ENCODE results near the gene NUBP2.

Gene NUBP2

DNA sequence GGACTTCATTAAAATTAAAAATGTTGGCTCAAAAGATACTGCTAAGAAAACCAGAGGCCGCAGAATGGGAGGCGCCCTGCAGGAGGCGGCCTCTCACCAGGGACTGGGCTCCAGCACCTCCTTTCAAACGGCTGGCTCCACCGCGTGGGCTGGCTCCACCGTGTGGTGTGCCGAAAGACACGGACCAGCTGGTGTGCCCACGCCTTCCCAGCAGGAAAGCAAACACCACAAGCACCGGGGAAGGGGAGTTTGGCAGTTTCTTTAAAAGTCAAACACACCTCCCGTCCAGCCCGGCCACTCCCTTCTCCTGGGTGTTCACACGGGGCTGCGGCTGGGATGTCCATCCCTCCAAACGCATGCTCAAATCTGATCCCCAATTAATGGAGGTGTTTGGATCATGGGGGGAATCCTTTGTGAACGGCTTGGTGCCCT, 30.0 kb downstream of the NUBP2 start:
- DNase-seq, result peak; percentile 39

- no peak for DNase-seq
Observed at GRCh38 chr16:1815461-1815860, 32.7 kb downstream of the NUBP2 start.

DNA sequence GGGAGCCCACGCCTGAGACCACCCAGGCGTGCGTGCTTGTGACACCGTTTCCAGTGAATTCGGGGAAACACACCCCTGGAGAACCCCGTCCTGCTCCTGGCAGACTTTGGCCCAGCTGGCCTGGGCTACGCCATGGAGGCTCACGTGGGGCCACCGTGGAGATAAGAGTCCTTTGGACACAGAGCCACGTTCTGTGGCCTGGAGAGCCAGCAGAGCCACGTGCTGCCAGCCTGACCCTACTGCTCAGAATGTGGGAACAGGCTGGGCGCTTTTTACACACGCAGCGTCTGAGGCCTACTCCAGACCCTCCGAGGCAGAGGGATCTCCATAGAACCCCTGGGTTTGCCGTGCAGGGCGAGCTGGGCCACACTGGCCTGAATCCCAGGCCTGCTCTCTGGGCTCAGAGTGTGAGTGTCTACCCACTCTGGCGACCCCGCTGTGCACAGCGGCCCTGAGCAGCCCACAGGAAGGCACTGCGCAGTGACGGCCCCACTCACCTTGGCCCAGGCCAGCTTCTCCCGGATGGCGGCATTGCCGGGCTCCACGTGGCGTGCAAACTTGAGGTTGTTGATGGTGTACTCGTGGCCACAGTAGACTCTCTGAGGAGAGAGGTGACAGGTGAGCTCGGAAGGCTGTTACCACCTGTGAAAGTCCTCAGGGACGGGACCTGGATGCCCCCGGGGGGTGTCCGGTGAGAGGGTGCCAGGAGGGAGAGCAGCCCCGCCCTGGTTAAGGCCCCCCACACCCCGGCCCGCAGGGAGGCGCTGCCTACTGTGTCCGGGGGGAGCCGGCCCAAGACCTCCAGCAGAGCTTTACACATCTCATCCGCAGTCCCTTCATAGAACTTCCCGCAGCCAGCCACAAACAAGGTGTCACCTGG, 33.9 kb downstream of the NUBP2 start:
- no peak for DNase-seq

DNA sequence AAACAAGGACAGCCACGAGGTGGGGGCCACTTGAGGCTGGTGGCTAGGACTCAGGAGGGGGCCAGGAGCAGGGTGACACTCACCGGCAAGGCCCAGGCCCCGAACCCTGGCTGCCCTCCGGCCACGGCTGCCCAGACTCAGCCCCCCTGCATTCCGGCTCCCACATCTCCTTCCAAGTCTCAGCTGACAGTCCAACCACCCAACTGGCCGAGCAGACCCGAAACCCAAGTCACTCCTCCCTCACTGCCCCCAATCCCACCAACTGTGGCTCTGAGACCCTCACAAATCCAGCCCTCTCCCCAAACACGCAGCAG, 34.5 kb downstream of the NUBP2 start:
- no peak for DNase-seq

DNA sequence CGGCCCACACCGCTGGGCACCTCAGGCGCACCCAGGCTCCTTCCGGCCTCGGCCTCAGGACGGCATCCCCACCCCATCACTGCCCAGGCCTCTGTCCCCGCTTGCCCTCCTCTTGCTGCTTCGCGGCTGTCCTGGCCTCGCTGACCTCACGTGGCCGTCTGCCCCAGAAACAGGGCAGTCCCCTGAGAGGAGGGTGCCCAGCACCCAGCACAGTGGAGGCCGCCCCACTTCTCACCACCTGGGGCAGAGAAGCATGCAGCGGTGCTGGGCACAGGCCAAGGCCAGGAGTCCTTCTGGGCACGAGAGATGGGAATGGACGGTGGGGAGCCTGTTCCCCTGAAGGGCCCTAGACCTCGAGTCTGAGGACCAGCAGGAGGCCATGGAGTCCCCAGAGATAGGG, 35.0 kb downstream of the NUBP2 start:
- DNase-seq, result no peak

GRCh38 chr16:1818204-1818872, 35.6 kb downstream of the NUBP2 start:
- DNase-seq, result no peak

- no peak for DNase-seq
Observed at GRCh38 chr16:1818873-1819525, 36.2 kb downstream of the NUBP2 start.

GRCh38 chr16:1819611-1820010, 36.9 kb downstream of the NUBP2 start:
- no peak for DNase-seq

- no peak for DNase-seq
Observed at GRCh38 chr16:1820096-1820945, 37.6 kb downstream of the NUBP2 start.

DNA sequence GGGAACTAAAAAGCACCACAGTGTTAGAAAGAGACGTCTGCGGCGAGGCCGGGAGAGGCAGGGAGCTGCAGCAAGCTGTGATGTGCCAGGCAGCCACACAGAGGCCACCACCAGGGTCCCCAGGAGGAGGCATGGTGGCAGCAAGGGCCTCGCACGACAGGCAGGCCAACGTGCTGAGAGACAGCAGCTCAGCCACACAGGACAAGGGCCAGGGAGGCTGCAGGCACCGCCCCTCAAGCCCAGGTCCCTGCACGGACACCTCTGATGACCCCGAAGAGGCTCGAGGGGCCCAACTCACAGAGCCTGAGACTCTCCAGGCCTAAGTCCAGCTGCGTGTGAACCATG, 38.2 kb downstream of the NUBP2 start:
- no peak for DNase-seq

DNA sequence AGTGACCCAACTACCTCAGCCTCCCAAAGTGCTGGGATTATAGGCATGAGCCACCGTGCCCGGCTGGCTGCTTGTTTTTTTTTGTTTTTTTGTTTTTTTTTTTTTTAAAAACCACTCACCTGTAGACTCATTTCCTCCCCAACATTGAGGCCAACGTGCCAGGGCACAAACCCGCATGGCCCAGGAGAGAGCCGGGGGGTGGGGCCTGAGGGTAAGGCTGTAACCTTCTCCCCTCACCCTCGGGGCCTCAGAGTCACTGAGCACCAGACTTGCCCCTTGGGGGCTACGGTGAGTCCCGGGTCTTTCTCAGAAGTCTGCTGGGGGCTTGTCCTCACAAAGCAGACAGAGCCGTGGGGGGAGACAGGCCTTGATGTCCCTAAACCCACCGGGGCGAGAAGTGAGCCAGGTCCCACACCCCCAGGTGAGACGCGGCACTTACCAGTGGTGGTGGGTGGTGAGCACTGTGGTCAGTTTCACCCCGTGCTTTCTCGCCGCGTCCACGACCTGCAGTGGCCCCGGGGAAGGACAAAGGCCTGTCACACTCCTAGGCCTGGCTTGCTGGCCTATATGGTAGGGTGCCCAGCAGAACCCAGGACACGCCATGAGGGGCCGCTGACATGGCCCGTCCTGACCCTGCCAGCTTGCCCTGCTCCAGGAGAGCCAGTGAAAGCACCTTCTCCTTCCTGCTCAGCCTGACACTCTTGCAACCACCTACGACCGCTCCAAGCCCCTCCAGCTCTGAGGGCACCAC, 39.3 kb downstream of the NUBP2 start:
- DNase-seq, result no peak

- DNase-seq, result no peak
Observed at GRCh38 chr16:1822801-1823200, 40.0 kb downstream of the NUBP2 start.

GRCh38 chr16:1823821-1824220, 41.1 kb downstream of the NUBP2 start:
- no peak for DNase-seq

DNA sequence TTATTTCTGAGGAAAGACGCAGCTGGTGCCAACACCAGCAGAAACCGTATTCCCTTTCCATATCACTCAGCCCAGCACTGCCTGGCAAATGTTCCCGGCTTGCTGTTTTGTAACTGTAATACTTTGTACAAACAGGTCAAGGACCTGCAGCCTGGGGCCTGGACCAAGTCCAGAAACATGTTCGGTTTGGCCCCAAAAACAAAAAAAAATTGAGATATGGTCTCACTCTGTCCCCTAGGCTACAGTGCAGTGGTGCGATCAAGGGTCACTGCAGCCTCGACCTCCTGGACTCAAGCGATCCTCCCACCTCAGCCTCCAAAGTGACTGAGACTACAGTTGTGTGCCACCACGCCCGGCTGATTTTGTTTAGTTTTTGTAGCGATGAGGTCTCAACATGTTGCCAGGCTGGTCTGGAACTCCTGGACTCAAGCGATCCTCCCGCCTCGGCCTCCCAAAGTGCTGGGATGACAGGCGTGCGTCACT, 42.7 kb downstream of the NUBP2 start:
- DNase-seq, result no peak

GRCh38 chr16:1825864-1826690, 43.3 kb downstream of the NUBP2 start:
- DNase-seq, result peak; percentile 36

DNA sequence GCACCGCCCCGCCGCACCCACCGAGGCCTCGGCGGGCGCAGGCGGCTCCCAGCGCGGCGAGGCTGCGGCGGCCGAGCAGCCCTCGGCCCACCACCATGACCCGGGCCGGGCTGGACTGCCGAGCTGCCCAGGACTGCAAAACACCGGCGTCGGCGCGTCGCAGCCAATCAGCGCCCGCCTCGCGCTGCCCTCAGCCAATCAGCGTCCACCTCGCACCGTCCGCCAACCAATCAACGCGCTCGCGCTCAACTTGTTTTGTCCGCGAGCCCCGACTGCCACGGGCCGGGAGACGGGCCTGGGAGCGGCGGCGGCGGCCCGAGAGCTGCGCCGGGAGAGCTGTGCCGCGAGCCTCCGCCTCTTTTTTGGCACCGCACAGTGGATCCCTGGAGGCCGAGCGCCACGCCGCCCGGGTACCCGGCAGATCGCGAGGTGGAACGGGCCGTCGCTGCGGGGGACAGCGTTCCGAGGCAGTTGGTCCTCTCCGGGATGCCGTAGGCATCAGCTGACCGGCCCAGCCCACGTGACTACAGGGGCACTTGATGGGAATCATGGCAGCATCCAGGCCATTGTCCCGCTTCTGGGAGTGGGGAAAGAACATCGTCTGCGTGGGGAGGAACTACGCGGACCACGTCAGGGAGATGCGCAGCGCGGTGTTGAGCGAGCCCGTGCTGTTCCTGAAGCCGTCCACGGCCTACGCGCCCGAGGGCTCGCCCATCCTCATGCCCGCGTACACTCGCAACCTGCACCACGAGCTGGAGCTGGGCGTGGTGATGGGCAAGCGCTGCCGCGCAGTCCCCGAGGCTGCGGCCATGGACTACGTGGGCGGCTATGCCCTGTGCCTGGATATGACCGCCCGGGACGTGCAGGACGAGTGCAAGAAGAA, 44.2 kb downstream of the NUBP2 start, which contains the start of the genes FAHD1 and HAGH:
TSS of gene FAHD1 (plus strand) at position 516 of the 883 bp plus-strand sequence. CDS start at position 549, 33 bp downstream.
TSS of gene HAGH (minus strand) at position 135 of the 883 bp plus-strand sequence. CDS start at position 97, 38 bp downstream.
- peak; percentile 94 for DNase-seq

GRCh38 chr16:1828645-1829410, 46.1 kb downstream of the NUBP2 start:
- no peak for DNase-seq

- DNase-seq, result no peak
Observed at GRCh38 chr16:1830213-1830612, 47.5 kb downstream of the NUBP2 start.
